Activated CD8-positive, alpha-beta memory T cell treated with anti-CD3 and anti-CD28 coated beads for 1 hour (primary cell): Measurements from ENCODE around the gene ANAPC2.
A peak's percentile ranks its signal among the peaks of the same experiment; 100 is the strongest.

ENCODE experiments used
- DNase-seq, 2 donors: peaks; one replicate each; pipeline ENCODE4 v3.0.0-alpha.2; 2020; ENCODE audit warnings: low read depth in 1 of 2; ENCODE audit errors: extremely low read depth in 1 of 2

ANAPC2 gene

DNA sequence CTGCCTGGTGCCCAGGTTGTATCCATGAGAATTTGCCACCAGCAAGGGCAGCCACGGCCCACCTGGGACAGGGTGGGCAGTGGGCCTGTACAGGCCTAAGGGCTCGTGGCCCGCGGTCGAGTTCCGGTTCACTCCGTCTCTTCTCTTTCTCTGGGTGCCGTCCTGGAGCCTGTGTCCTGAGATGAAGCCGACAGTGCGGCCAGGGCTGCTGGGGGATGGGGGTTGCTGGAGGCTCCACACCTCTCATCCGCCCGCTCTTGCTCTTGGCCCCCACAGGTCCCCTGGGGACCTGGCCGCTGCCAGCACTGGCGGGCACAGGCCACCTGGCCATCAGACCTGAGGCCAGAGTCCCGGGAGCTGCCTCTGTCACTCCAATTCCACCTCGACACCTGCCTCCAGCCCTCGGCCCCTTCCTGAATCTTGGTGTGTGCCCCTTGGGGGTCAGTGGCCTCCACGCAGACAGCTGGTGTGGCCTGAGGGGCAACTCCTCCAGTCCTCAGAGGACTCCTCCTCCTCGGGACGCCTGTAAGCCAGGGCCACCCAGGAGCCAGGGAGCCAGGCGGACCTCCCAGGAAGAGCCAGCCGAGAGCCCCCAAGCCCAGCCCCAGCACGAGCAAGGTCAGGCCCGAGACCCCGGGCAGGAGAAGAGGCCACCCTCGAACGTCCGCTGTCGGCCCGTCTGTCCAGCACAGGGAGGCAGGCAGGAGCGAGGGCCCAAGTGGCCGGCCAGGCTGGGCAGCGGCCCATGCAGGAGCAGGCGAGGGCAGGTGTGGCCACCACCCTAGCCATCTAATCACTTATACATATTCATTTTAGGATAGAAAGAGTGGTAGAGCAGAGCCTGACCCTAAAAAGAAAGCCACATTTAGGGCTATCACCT is 23.8 kb downstream of the ANAPC2 start:
- no peak for DNase-seq

DNA sequence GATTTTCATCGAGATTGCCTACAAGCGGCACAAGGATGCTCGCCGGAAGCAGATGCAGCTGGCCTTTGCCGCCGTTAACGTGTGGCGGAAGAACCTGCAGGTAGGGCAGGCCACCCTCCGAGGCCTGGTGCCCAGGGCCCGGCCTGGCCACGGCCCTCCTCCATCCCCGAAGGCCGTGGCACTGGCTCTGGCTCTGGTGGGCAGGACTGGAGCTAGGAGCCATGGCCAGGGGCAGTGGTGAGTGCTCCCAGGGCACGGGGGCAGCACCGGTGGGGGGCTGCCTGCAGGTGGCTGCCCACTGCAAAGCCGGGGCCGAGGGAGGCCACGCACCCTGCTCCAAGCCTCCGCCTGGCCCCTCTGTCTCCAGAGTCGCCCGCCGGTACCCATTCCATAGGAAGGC is 24.6 kb downstream of the ANAPC2 start:
- no peak for DNase-seq

DNA sequence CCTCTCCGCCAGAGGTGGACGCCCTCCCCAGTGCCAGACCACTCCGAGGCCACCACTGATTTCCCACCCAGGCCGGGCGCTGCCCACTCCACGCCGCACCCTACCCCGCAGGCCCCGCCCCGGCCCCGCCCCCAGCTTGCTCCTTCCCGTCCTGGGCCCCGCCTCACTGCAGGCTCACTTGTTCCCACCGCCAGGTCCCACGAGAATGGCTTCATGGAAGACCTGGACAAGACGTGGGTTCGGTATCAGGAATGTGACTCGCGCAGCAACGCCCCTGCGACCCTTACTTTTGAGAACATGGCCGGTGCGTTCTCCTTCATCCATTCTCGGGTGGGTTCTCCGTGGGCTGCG is 25.0 kb downstream of the ANAPC2 start:
- no peak for DNase-seq

DNA sequence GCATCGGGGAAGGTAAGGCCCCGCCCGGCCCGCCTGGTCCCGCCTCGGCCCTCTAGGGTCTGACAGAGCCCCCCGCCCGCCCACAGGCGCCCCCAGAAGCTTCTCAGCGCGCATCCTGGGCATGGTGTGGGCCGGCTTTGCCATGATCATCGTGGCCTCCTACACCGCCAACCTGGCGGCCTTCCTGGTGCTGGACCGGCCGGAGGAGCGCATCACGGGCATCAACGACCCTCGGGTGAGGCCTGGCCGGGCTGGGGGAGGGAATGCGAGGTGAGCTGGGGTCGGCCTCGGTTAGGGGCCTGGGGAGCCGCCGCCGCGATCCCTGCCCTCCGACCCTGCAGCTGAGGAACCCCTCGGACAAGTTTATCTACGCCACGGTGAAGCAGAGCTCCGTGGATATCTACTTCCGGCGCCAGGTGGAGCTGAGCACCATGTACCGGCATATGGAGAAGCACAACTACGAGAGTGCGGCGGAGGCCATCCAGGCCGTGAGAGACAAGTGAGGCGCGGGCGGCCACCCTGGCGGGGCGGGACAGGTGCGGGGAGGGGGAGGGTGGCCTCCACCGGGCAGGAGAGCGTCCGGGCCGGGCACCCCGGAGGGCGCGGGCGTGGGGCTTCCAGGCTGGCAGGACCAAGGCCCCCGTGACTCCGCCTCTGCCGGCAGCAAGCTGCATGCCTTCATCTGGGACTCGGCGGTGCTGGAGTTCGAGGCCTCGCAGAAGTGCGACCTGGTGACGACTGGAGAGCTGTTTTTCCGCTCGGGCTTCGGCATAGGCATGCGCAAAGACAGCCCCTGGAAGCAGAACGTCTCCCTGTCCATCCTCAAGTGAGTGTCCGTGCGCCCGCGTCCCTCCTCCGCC is 25.6 kb downstream of the ANAPC2 start:
- DNase-seq, result no peak

DNA sequence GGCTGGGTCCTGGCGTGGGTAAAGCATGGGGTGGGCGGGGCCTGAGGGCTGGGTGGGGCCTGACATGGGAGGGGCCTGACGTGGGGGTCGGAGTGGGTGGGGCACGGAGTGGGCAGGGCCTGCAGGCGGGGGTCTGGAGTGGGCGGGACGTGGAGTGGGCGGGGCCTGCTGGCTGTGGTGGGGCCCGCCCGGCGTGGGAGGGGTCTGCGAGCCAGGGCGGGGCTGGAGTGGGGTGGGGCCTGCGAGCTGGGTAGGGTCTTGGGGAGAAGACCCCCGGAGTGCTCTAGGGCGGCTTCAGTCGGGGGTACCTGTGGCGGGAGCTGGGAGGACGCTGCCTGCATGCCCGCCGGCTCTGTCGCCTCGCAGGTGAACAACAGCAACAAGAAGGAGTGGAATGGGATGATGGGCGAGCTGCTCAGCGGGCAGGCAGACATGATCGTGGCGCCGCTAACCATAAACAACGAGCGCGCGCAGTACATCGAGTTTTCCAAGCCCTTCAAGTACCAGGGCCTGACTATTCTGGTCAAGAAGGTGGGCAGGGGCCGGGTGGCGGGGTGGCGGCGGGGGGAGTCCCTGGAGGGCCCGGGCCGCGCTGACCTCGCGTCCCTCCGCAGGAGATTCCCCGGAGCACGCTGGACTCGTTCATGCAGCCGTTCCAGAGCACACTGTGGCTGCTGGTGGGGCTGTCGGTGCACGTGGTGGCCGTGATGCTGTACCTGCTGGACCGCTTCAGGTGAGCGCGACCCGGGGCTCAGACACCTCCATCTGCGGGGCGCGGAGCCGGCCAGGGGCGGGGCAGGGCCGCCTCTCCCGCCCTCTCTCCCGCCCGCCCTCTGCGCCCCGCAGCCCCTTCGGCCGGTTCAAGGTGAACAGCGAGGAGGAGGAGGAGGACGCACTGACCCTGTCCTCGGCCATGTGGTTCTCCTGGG is 26.5 kb downstream of the ANAPC2 start:
- no peak for DNase-seq

DNA sequence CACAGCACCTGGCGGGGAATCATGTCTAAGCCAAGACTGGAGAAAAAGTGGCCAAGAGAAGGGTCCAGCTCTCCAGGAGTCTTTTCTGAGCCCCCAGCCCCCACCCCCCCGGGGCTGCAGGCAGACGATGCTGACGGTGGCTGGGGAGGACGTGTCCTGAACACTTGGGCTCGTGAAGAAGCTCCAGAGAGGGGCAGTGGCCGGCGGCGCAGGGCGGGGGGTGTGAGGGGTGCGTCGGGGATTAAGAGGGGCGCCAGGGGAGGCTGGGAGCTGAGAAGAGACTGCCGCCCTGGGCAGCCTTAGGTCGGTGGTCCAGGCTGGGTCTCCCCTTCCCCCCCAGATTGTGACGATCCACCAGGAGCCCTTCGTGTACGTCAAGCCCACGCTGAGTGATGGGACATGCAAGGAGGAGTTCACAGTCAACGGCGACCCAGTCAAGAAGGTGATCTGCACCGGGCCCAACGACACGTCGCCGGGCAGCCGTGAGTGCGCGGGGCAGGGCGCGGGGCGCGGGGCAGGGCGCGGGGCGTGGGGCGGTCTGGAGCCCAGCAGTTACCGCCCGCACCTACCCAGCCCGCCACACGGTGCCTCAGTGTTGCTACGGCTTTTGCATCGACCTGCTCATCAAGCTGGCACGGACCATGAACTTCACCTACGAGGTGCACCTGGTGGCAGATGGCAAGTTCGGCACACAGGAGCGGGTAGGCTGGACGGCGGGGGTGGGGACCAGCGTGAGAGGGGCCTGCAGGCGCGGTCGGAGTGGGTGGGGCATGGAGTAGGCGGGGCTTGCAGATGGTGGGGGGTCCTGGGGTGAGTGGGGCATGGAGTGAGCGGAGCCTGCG is 27.4 kb downstream of the ANAPC2 start:
- no peak for DNase-seq

DNA sequence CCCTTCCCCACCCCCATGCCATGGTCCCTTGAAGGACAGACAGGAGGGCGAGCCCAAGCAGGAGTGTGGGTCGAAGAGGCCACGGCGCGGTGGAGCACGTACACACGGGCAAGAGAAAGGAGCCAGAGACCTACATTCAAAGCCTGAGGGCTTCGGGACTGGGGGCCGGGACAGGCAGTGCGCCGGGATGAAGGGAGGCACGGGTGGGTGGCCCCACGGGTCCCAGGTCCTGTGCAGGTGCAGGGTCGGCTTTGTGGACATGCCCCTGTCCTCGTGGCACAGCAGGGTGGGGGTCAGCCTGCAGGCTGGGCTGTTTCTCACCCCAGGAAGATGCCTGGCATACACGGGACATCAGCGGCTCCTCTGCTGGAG is 28.3 kb downstream of the ANAPC2 start:
- DNase-seq, result no peak

DNA sequence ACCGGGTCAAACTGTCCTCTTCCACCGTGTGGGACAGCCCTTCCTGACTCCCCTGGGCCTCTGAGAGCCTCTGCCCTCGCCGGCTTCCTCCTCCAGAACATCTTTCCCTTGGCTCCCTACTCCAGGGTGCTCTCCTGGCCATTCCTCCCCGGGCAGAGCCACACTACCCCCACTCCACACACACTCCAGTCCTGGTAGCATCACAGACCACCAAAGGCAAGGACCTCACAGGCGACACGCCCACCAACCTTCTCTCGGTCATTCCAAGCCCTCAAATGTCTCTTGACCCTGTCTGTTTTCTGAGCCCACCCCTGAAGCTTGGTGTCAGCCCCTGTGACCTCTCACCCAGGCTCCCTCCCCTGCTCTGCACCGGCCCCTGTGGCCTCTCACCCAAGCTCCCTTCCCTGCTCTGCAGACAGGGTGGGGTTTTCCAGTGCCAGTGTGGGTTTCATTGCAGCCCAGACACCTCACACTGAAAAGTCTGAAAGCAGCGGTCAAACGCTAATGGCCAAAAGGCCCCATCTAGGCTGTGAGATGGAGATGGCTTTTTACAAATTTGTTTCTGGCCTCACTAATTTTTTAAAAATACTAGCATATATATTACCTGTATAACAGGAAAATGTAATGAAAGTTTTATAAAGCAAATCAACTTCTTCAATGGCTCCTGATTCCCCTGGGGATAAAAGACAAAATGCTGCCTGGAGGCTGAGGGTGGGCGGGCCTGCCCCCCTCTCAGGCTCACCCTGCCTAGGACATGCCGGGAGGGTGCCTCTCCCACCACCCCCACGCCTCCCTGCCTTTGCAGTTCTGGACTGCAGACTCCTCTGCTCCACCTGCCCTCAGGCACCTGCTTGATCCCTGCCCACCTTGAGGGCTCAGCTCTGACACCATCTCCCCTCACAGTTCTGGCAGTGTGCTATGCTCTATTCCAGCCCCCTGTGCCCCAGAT is 29.0 kb downstream of the ANAPC2 start:
- DNase-seq, result no peak

DNA sequence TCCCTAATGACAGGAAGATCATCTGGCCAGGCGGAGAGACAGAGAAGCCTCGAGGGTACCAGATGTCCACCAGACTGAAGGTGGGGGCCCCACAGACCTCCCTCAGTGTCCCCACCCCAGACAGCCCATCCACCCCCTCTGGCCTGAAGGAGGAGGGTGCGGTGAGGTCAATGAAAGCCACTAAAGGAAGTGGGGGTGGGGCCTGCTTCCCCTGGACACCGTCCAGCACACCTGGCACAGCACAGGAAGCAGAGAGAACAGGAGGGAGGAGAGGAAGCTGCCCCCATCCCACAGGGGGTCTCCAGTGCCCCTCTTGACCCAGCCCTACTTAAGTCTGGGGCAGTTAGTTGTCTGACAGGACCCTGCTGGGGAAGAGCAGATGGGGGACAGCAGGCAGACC is 29.7 kb downstream of the ANAPC2 start:
- no peak for DNase-seq

DNA sequence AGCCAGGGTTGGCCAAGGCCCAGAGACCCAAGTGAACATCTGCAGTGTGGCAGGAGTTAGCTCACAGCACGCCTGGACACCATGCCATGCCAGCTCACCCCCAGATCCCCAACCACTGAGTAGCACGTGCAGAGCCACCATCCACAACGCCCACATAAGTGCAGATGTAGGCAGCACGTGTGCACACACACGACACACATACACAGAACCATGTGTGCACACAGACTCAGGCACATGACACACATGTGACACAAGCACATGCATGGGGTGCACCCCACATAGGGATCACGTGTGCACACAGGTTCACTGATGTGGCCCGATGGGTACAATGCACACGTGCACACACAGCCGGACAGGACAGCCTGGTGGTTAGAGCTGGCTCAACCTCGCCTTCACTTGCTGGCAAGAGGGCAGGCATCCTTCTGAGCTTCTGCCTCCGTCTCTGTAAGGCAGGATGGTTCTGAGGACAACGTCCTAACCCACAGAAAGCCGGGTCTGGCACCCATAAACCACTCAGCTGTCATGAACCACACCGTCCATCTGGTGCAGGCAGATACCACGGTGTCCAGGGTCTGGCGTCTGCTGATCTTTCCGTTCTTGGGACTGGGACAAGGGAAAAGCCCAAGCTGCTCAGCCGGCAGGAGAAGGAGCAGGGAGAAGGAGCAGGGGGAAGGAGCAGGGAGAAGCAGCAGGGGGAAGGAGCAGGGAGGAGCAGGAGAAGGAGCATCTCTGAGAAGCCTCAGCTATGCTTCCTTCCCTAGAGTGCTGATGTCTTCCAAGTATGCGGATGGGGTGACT is 30.5 kb downstream of the ANAPC2 start:
- DNase-seq, result no peak

DNA sequence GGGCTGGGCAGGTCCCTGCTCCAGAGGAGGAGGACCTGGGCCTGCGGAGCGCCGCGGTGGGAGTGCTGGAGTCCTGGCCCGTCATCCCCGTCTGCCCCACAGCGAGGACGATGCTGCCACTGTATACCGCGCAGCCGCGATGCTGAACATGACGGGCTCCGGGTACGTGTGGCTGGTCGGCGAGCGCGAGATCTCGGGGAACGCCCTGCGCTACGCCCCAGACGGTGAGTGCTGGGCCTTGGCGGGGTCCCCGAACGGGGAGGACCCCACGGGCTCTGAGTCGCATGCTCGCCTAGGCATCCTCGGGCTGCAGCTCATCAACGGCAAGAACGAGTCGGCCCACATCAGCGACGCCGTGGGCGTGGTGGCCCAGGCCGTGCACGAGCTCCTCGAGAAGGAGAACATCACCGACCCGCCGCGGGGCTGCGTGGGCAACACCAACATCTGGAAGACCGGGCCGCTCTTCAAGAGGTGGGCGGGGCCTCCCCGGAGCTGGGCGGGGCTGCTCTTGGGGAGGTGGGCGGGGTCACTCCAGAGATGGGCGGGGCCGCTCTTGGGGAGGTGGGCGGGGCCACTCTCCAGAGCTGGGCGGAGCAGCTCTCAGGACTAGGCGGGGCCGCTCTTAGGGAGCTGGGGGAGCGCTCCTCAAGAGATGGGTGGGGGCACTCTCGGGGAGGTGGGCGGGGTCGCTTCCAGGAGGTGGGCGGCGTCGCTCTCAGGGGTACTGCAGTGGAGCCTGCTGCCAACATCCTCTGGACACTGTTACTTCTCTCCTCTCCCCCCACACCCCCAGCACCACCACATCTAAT is 31.6 kb downstream of the ANAPC2 start:
- peak in 1 of 2 donors; percentile 51 for DNase-seq

DNA sequence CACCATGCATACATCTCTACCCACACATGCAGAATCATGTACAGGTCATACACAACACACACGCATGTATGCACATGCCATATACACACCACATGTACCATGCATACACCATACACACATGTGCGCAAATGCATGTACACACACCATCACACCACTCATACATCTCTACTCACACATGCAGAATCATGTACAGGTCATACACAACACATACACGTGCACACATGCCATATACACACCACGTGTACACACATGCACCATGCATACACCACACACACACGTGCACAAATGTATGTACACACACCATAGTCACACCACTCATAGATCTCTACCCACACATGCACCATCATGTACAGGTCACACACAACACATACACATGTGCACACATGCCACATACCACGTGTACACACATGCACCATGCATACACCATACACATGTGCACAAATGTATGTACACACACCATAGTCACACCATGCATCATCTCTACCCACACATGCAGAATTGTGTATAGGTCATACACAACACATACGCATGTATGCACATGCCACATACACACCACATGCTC is 35.4 kb downstream of the ANAPC2 start:
- DNase-seq, result no peak

DNA sequence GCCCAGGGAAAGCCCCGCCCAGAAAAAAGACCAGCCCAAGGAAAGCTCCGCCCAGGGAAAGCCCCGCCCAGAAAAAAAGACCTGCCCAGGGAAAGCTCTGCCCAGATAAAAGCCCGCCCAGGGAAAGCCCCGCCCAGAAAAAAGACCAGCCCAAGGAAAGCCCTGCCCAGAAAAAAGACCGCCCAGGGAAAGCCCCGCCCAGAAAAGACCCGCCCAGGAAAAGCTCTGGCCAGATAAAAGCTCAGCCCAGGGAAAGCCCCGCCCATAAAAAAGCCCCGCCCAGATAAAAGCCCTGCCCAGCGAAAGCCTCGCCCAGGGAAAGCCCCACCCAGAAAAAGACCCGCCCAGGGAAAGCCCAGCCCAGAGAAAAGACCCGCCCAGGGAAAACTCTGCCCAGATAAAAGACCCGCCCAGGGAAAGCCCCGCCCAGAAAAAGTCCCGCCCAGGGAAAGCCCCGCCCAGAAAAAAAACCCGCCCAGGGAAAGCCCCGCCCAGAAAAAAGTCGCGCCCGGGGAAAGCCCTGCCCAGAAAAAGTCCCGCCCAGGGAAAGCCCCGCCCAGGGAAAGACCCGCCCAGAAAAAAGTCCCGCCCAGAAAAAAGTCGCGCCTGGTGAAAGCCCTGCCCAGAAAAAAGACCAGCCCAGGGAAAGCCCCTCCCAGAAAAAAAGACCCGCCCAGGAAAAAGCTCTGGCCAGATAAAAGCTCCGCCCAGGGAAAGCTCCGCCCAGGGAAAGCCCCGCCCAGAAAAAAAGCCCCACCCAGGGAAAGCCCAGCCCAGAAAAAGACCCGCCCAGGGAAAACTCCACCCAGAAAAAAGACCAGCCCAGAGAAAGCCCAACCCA is 37.5 kb downstream of the ANAPC2 start:
- no peak for DNase-seq

DNA sequence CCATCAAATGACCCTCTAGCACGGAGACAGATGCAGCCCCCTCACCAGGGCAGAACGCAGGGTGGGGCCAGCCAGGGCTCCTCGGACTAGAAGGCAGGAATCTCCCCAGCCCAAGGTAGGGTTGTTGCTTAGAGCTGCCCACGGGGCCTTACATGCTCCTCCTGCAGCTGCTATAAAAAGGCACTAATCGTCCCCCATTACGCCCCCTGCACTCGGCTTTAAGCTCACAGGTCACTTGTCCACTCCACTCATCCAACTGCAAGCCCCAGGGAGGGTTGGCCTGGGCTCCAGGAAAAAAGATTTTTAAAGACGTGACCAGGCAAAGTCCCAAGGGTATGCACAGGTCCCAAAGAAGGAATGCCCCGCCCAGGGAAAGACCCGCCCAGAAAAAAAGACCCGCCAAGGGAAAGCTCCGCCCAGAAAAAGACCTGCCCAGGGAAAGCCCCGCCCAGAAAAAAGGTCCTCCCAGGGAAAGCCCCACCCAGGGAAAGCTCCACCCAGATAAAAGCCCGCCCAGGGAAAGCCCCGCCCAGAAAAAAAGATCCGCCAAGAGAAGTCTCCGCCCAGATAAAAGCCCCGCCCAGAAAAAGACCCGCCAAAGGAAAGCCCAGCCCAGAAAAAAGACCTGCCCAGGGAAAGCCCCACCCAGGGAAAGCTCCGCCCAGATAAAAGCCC is 38.3 kb downstream of the ANAPC2 start:
- DNase-seq, result no peak

DNA sequence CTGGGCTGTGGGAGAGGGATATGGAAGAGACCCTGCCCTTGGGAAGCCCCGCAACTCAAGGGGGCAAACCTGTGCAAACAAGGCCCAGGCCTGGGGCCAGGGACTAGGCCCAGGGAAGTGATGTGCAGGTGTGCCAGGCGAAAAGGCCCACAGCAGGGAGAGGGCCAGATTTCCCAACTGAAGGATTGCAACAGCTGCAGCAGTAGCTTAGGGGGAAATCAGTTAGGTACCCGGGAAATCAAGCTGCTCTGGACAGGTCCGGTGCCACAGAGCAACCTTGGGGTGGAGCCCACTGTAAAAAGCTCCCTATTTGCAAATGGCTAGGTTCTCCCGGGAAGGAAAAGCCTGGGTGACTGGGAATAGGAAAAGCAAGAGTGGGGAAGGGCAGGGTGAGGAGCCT is 39.0 kb downstream of the ANAPC2 start:
- no peak for DNase-seq

DNA sequence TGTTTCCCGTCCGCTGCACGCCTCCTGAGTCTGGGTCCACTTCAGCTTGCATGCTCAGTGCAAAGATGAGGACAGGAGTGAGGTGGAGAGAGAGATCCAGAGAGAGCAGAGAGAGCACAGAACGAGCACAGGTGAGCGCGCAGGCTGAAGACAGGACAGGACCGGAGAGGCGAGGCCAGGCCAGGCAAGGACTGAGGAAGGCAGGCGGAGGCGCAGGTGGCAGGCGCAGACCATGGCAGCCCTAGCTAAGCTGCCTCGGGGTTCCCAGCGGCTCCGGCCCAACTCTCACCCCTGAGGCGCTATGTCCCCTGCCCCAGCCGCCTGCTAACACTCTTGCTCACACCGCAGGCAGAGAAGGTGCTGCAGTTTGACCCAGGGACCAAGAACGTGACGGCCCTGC is 39.7 kb downstream of the ANAPC2 start:
- DNase-seq, result no peak
